Prostate gland (tissue), 2 donors: ENCODE data around the gene SYDE2.

Experiments used
- POLR2A ChIP-seq: fragments of 450-650 bp; IDR thresholded peaks from one replicate; pipeline ENCODE4 v1.6.1; 2016; ENCODE audit warnings: antibody characterized with exemption, mild to moderate bottlenecking
- TF ChIP-seq, protein P1 (sequence below), 4 experiments: fragments of 200-600 bp in 2 of 4; fragments of 450-650 bp in 2 of 4; sonication (generic) in 2 of 4; IDR thresholded peaks; 1 replicate in 3 of 4; 2 replicates in 1 of 4; pipeline ENCODE4 v1.5.1; 2016 to 2019; ENCODE audit warnings: antibody characterized with exemption in 4 of 4, mild to moderate bottlenecking in 2 of 4, moderate library complexity in 2 of 4

DNA sequence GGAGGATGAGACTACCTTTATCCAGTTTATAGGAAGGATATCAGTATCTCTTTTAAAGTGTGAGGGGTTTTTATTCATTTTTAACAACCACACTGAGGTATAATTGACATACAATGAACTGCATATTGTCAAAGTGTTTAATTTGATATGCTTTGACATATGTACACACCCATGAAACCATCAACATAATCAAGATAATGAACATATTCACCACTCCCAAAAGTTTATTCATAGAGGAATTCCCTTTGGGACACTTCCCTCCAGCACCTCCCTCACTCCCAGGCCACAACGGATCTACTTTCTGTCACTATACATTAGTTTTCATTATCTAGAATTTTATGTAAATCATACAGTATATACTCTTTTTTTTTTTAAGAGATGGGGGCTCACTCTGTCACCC is 89.1 kb downstream of the SYDE2 start:
- TF ChIP-seq, protein P1, sequence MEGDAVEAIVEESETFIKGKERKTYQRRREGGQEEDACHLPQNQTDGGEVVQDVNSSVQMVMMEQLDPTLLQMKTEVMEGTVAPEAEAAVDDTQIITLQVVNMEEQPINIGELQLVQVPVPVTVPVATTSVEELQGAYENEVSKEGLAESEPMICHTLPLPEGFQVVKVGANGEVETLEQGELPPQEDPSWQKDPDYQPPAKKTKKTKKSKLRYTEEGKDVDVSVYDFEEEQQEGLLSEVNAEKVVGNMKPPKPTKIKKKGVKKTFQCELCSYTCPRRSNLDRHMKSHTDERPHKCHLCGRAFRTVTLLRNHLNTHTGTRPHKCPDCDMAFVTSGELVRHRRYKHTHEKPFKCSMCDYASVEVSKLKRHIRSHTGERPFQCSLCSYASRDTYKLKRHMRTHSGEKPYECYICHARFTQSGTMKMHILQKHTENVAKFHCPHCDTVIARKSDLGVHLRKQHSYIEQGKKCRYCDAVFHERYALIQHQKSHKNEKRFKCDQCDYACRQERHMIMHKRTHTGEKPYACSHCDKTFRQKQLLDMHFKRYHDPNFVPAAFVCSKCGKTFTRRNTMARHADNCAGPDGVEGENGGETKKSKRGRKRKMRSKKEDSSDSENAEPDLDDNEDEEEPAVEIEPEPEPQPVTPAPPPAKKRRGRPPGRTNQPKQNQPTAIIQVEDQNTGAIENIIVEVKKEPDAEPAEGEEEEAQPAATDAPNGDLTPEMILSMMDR (IDR thresholded peaks at IDR 0.05), result no peak
- TF ChIP-seq POLR2A, result no peak
